Mesenchymal stem cell (in vitro differentiated cells and primary cell): ENCODE data around the gene POLE3.
A peak's percentile ranks its signal among the peaks of the same experiment; 100 is the strongest.

Experiments used
- DNase-seq: peaks from one replicate; pipeline ENCODE4 v3.0.0-alpha.2; 2013
- H2AFZ ChIP-seq: one replicate; pipeline ENCODE4 v1.6.1; 2013; ENCODE audit warnings: low read depth, mild to moderate bottlenecking, control low read depth, inconsistent platforms, low read length, moderate library complexity
- H2AK5ac ChIP-seq: 2 replicates; pipeline ENCODE4 v1.6.1; 2013; ENCODE audit warnings: low read length, moderate library complexity, mild to moderate bottlenecking, inconsistent platforms; ENCODE audit not compliant: severe bottlenecking
- H2BK120ac ChIP-seq: one replicate; pipeline ENCODE4 v1.6.1; 2013; ENCODE audit warnings: low read depth, mild to moderate bottlenecking, inconsistent platforms, low read length, moderate library complexity
- H2BK12ac ChIP-seq, 2 experiments: one replicate each; pipeline ENCODE4 v1.6.1; 2013; ENCODE audit warnings: inconsistent platforms in 2 of 2, low read length in 2 of 2, mild to moderate bottlenecking in 2 of 2, moderate library complexity in 2 of 2, control low read depth in 1 of 2
- H2BK15ac ChIP-seq: one replicate; pipeline ENCODE4 v1.6.1; 2013; ENCODE audit warnings: mild to moderate bottlenecking, low read depth, inconsistent platforms; ENCODE audit not compliant: poor library complexity, severe bottlenecking
- H2BK5ac ChIP-seq: 2 replicates; pipeline ENCODE4 v1.6.1; 2013; ENCODE audit warnings: low read depth, mild to moderate bottlenecking, low read length, control low read depth, inconsistent platforms; ENCODE audit not compliant: poor library complexity, severe bottlenecking
- H3K14ac ChIP-seq, 2 experiments: one replicate each; pipeline ENCODE4 v1.6.1; 2013; ENCODE audit warnings: inconsistent platforms in 2 of 2, low read length in 2 of 2, control low read depth in 1 of 2, mild to moderate bottlenecking in 1 of 2, moderate library complexity in 1 of 2
- H3K18ac ChIP-seq, 2 experiments: one replicate each; pipeline ENCODE4 v1.6.1; 2013; ENCODE audit warnings: inconsistent platforms in 2 of 2, low read length in 2 of 2, control low read depth in 1 of 2, low read depth in 1 of 2, mild to moderate bottlenecking in 1 of 2
- H3K23ac ChIP-seq, 2 experiments: one replicate each; pipeline ENCODE4 v1.6.1; 2013; ENCODE audit warnings: inconsistent platforms in 2 of 2, low read length in 2 of 2, mild to moderate bottlenecking in 2 of 2, moderate library complexity in 2 of 2, control low read depth in 1 of 2
- H3K27ac ChIP-seq: 2 replicates; pipeline ENCODE4 v1.5.1; 2013; ENCODE audit warnings: mild to moderate bottlenecking, moderate library complexity, low read length, control low read depth, inconsistent platforms; ENCODE audit not compliant: poor library complexity, severe bottlenecking
- H3K27me3 ChIP-seq, 2 experiments: 2 replicates each; pipeline versions ENCODE4 v1.6.1 to v1.7.0; 2013; ENCODE audit warnings: low read length in 2 of 2, mild to moderate bottlenecking in 2 of 2, moderate library complexity in 2 of 2, control low read depth in 1 of 2, inconsistent platforms in 1 of 2; ENCODE audit not compliant: control insufficient read depth in 1 of 2, insufficient read depth in 1 of 2
- H3K36me3 ChIP-seq, 2 experiments: 2 replicates each; pipeline versions ENCODE4 v1.6.1 to v1.7.0; 2013; ENCODE audit warnings: low read length in 2 of 2, control low read depth in 1 of 2, inconsistent platforms in 1 of 2, low read depth in 1 of 2, mild to moderate bottlenecking in 1 of 2; ENCODE audit not compliant: insufficient read depth in 2 of 2, control insufficient read depth in 1 of 2
- H3K4ac ChIP-seq, 2 experiments: one replicate each; pipeline ENCODE4 v1.6.1; 2013; ENCODE audit warnings: inconsistent platforms in 2 of 2, low read length in 2 of 2, mild to moderate bottlenecking in 2 of 2, moderate library complexity in 2 of 2, control low read depth in 1 of 2, low read depth in 1 of 2
- H3K4me1 ChIP-seq: 2 replicates; pipeline ENCODE4 v1.6.1; 2013; ENCODE audit warnings: low read depth, low read length, control low read depth; ENCODE audit not compliant: control insufficient read depth, insufficient read depth
- H3K4me2 ChIP-seq: 2 replicates; pipeline ENCODE4 v1.6.1; 2013; ENCODE audit warnings: low read length, mild to moderate bottlenecking, inconsistent platforms; ENCODE audit not compliant: poor library complexity, severe bottlenecking
- H3K4me3 ChIP-seq, 2 experiments: 2 replicates each; pipeline versions ENCODE4 v1.5.1 to v1.7.0; 2013; ENCODE audit warnings: low read length in 2 of 2, mild to moderate bottlenecking in 2 of 2, control low read depth in 1 of 2, low read depth in 1 of 2; ENCODE audit not compliant: insufficient read depth in 1 of 2
- H3K79me1 ChIP-seq: replicated peaks from 2 replicates; pipeline ENCODE4 v1.6.1; 2013; ENCODE audit warnings: mild to moderate bottlenecking, control low read depth, low read length, inconsistent platforms; ENCODE audit not compliant: poor library complexity, severe bottlenecking
- H3K9ac ChIP-seq: 2 replicates; pipeline ENCODE4 v1.7.0; 2013; ENCODE audit warnings: mild to moderate bottlenecking, low read length, moderate library complexity
- H3K9me3 ChIP-seq: 2 replicates; pipeline ENCODE4 v1.7.0; 2013; ENCODE audit warnings: mild to moderate bottlenecking, low read length; ENCODE audit not compliant: control insufficient read depth
- H4K8ac ChIP-seq: one replicate; pipeline ENCODE4 v1.6.1; 2013; ENCODE audit warnings: inconsistent platforms, mild to moderate bottlenecking, low read length, moderate library complexity
- H4K91ac ChIP-seq: one replicate; pipeline ENCODE4 v1.6.1; 2013; ENCODE audit warnings: mild to moderate bottlenecking, low read length, inconsistent platforms
- WGBS: methylation state at CpG from one replicate; pipeline ENCODE4 v1.1.7; 2013; ENCODE audit warnings: mixed read lengths; 5-methylcytosine and 5-hydroxymethylcytosine counted together

The POLE3 gene

DNA sequence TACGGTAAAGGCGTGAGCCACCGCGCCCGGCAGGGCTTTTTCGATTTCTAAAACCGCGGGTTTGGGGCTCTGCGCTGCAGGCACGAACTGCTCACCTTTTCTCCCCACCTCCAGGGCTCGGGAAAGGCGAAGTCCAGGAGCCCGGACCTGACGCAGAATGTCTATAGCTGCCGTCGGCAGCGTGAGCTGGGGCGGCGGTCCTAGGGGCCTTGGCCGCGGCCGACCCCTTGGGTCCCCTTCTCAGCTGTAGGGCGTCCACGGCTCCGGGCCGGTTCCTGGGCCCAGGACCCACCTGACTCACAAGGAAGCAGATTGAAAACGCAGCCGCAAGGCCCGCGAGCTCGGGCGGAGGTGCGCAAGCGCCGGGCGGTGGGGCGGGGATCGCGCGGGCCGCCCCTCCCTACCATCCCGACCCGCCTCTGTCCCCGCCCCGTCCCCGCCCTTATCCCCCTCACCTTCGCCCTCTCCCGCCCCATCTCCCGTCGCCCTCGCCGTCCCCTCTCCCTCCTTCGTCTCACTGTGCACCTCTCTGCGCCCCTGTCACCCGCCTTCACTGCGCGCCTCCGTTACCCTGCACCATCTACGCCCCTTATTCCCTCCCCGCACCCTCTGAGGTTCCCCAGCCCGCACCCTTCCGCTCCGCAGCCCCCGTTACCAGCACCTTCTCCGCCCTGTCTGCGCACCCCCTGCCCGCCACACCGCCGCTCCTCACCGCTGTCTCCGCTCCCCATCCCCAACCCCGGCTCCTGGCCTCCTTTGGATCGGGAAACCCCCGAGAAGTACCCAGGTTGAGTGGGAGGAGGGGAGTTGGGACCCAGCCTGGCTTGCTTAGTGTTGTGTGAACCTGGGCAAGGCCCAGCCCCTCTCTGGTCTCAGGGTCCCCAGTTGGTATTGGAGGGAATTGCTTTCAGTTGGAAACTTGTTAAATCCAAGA, 33.6 kb downstream of the POLE3 start, which contains the start of gene HDHD3:
HDHD3 (minus strand) TSS at position 353 of the 934 bp plus-strand sequence. CDS start 2,632 bp downstream, outside the sequence.
- peak within 1 kb of the TSS in 1 of 2 experiments; percentile 53 for H3K14ac ChIP-seq
- peaks cover 18% of the 10 kb centered on the region for H3K79me1 ChIP-seq
- H2BK12ac ChIP-seq, result no peak within 1 kb of the TSS
- WGBS, result 2% methylated on average over 54 of the region's 74 CpGs
- H4K8ac ChIP-seq, result peak within 1 kb of the TSS; percentile 70
- peak; percentile 77 for DNase-seq
- no peak within 1 kb of the TSS for H3K27ac ChIP-seq
- peaks cover 3% of the 10 kb centered on the region for H3K4me1 ChIP-seq
- no peak within 1 kb of the TSS for H3K23ac ChIP-seq
- H2BK5ac ChIP-seq, result no peak within 1 kb of the TSS
- peak within 1 kb of the TSS; percentile 91 for H3K9ac ChIP-seq
- H3K9me3 ChIP-seq, result no peaks in the 10 kb centered on the region
- no peaks in the 10 kb centered on the region for H3K27me3 ChIP-seq
- H2BK120ac ChIP-seq, result no peak within 1 kb of the TSS
- peak within 1 kb of the TSS; percentile 66 for H2BK15ac ChIP-seq
- H2AFZ ChIP-seq, result peak within 1 kb of the TSS; percentile 91
- H3K4me3 ChIP-seq, result peak within 1 kb of the TSS; percentile 73 to 85
- peaks cover 17 to 25% of the 10 kb centered on the region in 2 experiments for H3K36me3 ChIP-seq
- H4K91ac ChIP-seq, result peak within 1 kb of the TSS; percentile 55
- H2AK5ac ChIP-seq, result no peak within 1 kb of the TSS
- H3K18ac ChIP-seq, result peak within 1 kb of the TSS; percentile 46 to 63
- peak within 1 kb of the TSS; percentile 73 for H3K4me2 ChIP-seq
- H3K4ac ChIP-seq, result peak within 1 kb of the TSS; percentile 9 to 59

DNA sequence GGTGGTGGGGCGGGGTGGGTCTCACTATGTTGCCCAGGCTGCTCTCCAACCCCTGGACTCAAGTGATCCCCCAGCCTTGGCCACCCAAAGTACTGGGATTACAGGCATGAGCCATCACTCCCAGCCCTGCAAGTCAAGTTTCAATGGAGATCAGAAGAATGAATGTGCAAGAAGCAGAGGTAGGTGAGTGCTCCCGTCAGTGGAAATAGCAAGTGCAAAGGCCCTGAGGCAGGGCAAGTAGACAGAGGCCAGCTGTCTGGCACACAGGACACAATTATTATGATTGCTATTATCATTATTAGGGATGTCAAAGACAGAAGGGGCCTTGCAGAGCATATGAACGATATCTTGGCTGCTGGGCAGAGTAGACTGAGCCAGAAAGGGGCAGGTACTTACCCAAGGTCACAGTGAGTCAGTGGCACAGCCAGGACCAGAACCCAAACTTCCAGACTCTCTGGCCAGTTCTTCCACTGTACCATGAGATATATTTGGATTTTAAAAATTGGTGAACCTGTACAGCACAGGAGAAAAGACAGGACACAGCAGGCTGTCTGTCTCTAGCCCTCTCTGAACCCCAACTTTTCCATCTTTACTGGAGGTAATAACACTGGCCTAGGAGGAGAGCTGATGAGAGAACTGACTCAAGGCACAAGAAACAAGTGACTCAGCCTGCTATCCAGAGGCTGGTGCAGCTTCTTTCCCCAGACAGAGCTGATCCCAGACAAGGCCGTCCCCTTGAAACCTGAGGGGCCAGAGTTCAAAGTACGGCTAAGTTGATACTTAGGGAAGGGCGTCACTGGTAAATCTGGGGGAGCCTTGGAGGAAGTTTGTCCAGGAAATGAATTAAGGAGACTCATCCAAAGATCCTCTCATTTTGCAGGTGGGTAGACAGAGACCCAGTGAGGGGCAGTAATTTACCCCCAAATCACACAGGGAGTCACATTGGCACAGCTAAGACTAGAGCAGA, 35.1 kb downstream of the POLE3 start:
- H3K27me3 ChIP-seq, result no peaks in the 10 kb centered on the region
- H3K9me3 ChIP-seq, result no peaks in the 10 kb centered on the region
- WGBS, result 87% methylated on average over 5 of the region's 6 CpGs

DNA sequence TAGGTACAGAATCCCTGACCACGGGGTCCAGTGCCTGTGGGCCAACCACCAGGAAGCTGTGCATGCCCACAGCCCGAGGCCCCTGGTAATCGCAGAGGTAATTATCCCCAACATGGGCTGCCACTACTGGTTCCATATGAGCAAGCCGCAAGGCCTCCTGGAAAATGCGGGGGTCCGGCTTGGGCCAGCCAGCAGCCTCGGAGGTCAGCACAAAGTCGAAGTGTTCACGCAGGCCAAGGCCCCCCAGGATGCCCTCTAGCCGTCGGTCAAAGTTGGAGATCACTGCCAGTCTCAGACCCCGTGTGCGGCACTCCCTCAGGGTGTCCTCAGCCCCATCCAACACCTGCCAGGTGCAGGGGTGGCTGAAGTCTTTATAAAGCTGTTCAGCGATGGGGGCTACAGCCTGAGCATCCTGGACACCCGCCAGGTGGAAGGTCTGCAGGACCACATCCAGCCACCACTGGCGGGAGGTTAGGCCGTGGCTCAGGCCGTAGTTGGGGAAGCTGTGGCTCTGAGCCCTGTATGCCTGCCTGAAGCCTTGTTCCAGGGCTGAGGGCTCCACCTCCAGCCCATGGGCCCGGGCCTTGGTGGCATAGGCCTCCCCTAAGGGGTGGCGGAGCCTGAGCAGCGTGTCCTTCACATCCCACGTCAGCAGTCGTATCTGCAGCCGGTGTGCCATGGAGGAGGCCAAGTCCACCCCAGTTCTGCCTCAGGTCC, 36.6 kb downstream of the POLE3 start:
- 94% methylated on average over 24 of the region's 24 CpGs for WGBS
- Histone ChIP-seq H2AFZ (no peak overlapping the region), H3K79me1 (peaks cover 18% of the 10 kb centered on the region), H3K4me3 (no peak overlapping the region), H3K27me3 (no peaks in the 10 kb centered on the region), H3K4me2 (no peak overlapping the region), H2BK120ac (no peak overlapping the region), H3K9me3 (no peaks in the 10 kb centered on the region), H3K27ac (no peak overlapping the region), H3K23ac (no peak overlapping the region), H4K91ac (no peak overlapping the region), H3K18ac (no peak overlapping the region), H2BK12ac (no peak overlapping the region), H4K8ac (no peak overlapping the region), H3K14ac (no peak overlapping the region), H2BK15ac (no peak overlapping the region), H3K9ac (no peak overlapping the region), H3K4me1 (peaks cover 3% of the 10 kb centered on the region), H2BK5ac (no peak overlapping the region), H2AK5ac (no peak overlapping the region), H3K36me3 (peaks cover 17 to 25% of the 10 kb centered on the region in 2 experiments), H3K4ac (no peak overlapping the region)
- DNase-seq, result no peak

More for the DNA sequence above, 35.1 kb downstream of the POLE3 start:
- Histone ChIP-seq H3K79me1 (peaks cover 18% of the 10 kb centered on the region), H3K9ac (no peak overlapping the region), H3K14ac (no peak overlapping the region), H2AK5ac (no peak overlapping the region), H4K8ac (no peak overlapping the region), H3K4me1 (peaks cover 3% of the 10 kb centered on the region), H2BK15ac (no peak overlapping the region), H2BK12ac (no peak overlapping the region), H3K36me3 (peaks cover 17 to 25% of the 10 kb centered on the region in 2 experiments), H3K18ac (no peak overlapping the region), H3K4me3 (peak overlapping the region in 1 of 2 experiments; percentile 85), H2AFZ (no peak overlapping the region), H2BK5ac (no peak overlapping the region), H4K91ac (no peak overlapping the region), H3K27ac (no peak overlapping the region), H2BK120ac (no peak overlapping the region), H3K4ac (no peak overlapping the region), H3K4me2 (peak overlapping the region; percentile 29), H3K23ac (no peak overlapping the region)
- DNase-seq, result peak; percentile 22
